HG03139 (cell line): Measurements from ENCODE around the gene CEBPG.

Experiments used
- ATAC-seq: cut with Tn5 transposase; IDR thresholded peaks from one replicate; pipeline ENCODE4 v1.9.1; 2021; ENCODE audit not compliant: unreplicated experiment

The CEBPG gene

GRCh38 chr19:33350538-33351309 is 22.8 kb upstream of the CEBPG start:
- no peak for ATAC-seq

GRCh38 chr19:33355535-33355934 is 18.0 kb upstream of the CEBPG start:
- no peak for ATAC-seq

GRCh38 chr19:33357556-33357955 is 16.0 kb upstream of the CEBPG start:
- no peak for ATAC-seq

GRCh38 chr19:33358408-33358807 is 15.1 kb upstream of the CEBPG start:
- ATAC-seq: no peak

- no peak for ATAC-seq
Measured at GRCh38 chr19:33359581-33359980, 13.9 kb upstream of the CEBPG start.

- no peak for ATAC-seq
Measured at GRCh38 chr19:33362508-33363228, 10.8 kb upstream of the CEBPG start.

GRCh38 chr19:33363476-33363875 is 10.0 kb upstream of the CEBPG start:
- ATAC-seq: no peak

- ATAC-seq: no peak
Measured at GRCh38 chr19:33365691-33366090, 7.8 kb upstream of the CEBPG start.

- ATAC-seq: no peak
Measured at GRCh38 chr19:33366127-33366526, 7.4 kb upstream of the CEBPG start.

GRCh38 chr19:33366897-33367296 is 6.6 kb upstream of the CEBPG start:
- ATAC-seq: no peak

GRCh38 chr19:33368074-33368864 is 5.2 kb upstream of the CEBPG start:
- no peak for ATAC-seq

GRCh38 chr19:33370783-33371182 is 2.7 kb upstream of the CEBPG start:
- ATAC-seq: no peak

- ATAC-seq: no peak
Measured at GRCh38 chr19:33374236-33374714, 766 bp downstream of the CEBPG start.

- no peak for ATAC-seq
Measured at GRCh38 chr19:33375156-33375836, 1.8 kb downstream of the CEBPG start.

GRCh38 chr19:33375837-33376159 is 2.3 kb downstream of the CEBPG start:
- no peak for ATAC-seq

- no peak for ATAC-seq
Measured at GRCh38 chr19:33376423-33376822, 2.9 kb downstream of the CEBPG start.

- no peak for ATAC-seq
Measured at GRCh38 chr19:33376941-33377557, 3.5 kb downstream of the CEBPG start.

- ATAC-seq: no peak
Measured at GRCh38 chr19:33377586-33378475, 4.3 kb downstream of the CEBPG start.

- no peak for ATAC-seq
Measured at GRCh38 chr19:33379151-33379829, 5.8 kb downstream of the CEBPG start.
